NCI-H128 (cell line): ENCODE data around the gene SCN3B.
A peak's percentile ranks its signal among the peaks of the same experiment; 100 is the strongest.

Source experiments
- DNase-seq: peaks from one replicate; lab custom pipeline; 2025; ENCODE audit not compliant: unreplicated experiment; lab: John Stamatoyannopoulos, UW

SCN3B gene

DNA sequence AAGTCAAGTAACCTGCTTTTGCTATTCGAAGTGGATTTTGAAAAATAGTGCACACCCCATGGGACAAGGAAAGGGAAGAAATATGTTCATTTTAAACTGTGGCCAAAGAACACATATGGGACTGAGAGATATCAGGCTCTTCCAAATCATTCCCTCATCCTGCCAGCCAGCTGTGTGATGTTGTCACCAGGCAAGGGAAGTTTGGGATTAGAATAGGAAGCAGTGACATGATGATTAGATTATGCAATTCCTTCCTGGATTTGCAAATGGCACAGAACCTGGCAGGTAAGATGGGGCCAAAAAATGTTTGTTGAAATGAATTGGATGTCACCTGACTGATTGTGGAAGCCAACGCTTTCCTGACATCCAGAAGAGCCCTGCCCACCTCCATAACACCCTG, 4.9 kb upstream of the SCN3B start:
- no peak for DNase-seq

DNA sequence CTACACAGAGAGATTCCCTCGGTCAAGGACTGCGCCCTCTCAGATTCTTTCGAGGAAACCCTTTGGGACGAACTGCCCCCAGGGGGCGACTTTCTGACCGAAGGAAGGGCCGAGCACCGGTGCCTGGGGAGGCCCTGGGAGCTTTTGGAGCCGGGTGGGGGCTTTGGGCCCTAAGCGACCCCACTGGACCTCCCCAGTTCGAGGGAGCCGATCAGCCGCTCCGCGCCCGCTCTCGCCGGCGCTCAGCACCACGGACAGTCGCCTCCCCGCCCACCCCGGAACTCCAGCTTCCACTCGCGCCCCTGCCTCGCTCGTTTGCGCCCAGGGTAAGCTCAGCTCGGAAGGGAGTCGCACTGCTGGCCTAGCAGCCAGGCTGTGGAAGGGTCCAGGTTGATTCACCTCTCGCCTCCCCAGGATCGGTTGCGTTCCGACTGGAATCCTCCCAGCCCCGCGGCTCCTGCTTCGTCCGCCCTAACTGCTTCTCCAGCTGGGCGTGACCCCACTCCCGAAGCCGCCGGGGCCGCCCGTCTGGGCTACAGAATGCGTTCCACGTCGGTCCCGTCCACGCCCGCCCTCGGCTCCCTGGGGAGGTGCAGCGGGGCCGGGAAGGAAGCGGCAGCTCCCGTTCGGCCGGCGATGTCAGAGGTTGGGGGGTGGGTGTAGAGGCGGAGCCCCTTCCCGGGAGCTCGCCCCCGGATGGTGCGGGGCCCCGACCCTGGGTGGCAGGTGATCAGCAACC, 428 bp downstream of the SCN3B start:
- no peak for DNase-seq

DNA sequence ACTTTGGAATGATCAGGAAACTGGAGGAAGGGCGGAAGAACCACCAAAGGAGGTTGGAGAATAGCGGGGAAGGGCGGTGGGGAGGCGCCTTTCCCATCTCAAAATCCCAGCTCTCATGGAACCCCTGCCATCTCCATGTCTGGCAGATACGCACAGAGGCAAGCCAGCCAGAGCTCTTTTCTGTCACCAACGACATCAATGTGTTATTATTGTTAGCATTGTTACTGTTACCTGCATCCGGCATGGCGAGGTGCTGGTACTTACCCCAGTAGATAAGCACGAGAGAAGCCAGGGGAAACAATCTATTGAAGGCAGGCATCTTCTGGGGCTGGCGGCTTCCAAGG, 969 bp downstream of the SCN3B start:
- DNase-seq, result no peak

DNA sequence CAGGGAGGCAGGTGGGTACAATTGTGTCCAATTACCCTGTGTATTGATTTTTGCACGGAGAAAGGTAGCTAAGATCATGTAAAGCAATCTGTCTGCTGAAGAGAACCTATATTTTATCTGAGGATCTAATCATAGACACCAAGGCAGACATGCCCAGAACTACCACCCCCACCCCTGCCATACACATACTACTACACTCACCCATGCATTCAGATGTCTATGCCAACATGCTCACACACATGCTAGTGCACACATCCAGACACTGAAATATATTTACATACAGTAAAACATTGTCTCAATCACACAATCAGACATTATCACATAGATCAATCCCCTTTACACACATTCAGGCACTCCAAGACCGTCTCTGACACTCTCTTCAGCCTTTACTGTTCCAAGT, 1.8 kb downstream of the SCN3B start:
- no peak for DNase-seq

GRCh38 chr11:123650901-123651300, 3.5 kb downstream of the SCN3B start:
- DNase-seq, result no peak

- DNase-seq, result no peak
Observed at GRCh38 chr11:123645286-123645975, 9.0 kb downstream of the SCN3B start.

DNA sequence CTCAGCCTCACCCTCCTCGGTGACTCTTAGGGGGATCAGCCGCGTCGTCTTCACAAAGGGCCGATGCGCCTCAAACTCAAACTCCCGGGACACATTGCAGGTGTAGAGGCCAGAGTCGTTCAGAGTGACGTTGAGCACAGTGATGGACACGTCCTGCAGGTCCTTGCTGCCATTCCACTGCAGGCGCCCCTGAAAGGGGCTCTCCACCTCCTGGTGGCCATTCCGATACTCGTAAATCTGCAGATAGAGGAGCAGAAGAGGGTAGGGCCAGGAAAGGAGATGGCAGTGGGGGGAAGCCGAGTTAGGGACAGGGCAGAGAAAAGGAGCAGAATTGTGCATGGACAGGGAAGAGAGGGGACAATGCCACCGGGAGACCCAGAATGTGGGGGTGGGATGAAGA, 12.0 kb downstream of the SCN3B start:
- DNase-seq, result no peak

- DNase-seq, result no peak
Observed at GRCh38 chr11:123641495-123641840, 13.0 kb downstream of the SCN3B start.

- peak; percentile 7 for DNase-seq
Observed at GRCh38 chr11:123640677-123641494, 13.5 kb downstream of the SCN3B start.

- DNase-seq, result no peak
Observed at GRCh38 chr11:123640029-123640428, 14.4 kb downstream of the SCN3B start.

DNA sequence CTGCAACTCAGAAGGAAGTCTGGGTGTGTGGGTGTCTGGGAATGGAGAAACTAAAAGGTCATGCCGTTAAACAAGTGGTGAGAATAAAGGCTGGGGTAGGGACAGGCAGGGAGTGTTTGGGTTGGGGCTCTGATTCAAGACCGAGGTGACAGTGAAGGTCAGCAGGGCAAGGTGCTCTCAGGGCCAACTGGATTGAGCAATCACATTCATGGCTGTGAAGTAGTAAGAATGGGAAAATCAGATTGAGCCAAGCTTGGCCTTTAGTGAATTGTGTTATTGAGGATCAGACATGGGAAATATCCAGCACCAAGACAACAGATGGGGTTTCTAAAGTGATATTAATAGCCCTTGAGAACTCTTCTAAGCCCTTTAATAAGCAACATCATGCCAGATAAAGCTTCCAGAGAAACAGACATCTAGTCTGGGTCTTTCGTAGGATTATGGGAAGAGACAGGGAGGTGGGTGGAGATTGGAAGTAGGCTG, 24.3 kb downstream of the SCN3B start:
- no peak for DNase-seq

DNA sequence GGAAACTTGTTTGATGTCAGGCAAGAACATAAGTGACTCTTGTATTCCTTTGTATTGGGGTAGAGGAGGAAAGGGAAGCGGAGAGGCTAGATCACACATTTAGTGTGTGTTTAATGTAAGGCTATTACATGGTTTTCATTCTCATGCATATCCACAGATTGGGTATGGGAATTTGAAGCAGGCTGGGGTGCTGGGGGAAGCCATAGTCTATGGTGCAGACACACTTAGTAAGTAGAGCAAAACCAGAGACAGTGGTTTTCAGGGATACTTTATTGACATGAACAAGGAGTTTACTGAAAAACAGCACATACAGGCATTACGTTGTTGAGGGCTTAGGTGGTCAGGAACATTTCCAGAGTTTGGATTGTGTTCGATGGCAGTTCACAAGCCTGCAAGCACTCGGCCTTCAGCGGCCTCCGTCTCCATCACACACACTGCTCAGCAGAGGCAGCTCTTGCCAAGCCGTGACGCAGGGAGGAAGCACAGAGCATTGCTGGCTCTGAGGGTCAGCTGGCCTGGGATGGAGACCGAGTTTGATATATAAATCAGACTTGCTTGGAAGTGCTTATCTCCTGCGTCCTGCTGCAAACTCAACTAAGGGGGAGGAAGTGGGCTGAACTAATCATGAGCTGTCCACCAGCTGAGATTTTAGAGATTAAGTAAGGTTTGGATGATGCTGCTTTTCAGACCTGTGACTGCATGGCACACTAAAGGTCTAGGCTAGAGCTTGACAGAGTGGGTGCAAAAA, 25.3 kb downstream of the SCN3B start:
- no peak for DNase-seq

GRCh38 chr11:123624974-123625373, 29.4 kb downstream of the SCN3B start:
- DNase-seq, result no peak

- DNase-seq, result no peak
Observed at GRCh38 chr11:123622576-123622975, 31.8 kb downstream of the SCN3B start.

DNA sequence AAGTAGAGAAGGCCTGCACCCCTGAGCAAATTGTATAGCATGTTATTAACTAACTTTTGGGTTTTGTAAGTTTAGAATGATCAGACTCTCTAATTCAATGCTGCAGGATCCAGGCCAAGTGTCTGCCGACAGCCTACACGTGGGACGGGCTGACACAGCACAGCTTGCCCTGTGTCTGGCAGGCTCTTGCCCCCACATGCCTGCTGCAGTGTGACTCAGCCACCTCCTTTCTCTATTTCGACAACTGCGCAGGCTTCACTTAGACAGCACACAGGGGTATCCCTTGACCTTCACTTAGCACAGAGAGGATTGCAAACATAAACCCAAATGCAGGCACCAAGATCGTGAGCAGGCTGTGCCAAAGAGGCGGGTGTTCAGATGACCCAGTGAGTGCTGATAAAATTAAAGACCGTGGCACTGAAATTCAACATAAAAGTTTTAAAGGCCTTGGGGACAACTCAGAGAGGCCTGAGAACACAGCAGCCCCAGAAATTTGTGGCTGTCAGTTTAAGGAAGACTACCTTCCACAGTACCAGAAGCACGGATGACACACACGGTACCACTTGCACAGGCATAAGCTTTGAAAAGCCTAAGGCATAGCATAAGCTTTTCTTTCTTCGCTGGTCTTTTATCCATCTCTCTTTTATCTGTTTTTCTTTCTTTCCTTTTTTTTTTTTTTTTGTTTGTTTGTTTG, 37.8 kb downstream of the SCN3B start:
- DNase-seq, result no peak

DNA sequence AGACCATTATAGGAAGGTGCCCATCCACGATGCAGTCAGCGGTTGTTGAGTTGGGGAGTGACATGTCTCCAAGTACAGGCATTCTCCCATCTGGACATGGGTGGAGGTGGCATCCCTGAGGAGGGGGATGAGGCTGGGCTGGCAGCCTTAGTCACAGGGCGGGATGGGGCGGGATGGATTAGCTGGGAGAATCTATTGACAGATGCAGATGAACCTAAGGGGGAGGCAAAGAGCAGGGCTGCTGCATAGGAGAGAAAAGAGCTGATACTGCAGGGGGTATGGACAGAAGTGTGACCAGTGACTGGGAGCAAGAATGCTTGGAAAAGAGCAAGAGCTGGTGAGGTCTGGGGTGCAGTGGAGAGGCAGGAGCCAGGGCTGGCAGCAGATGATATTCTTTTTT, 42.7 kb downstream of the SCN3B start:
- DNase-seq, result no peak

GRCh38 chr11:123608945-123609344, 45.5 kb downstream of the SCN3B start:
- DNase-seq, result no peak

DNA sequence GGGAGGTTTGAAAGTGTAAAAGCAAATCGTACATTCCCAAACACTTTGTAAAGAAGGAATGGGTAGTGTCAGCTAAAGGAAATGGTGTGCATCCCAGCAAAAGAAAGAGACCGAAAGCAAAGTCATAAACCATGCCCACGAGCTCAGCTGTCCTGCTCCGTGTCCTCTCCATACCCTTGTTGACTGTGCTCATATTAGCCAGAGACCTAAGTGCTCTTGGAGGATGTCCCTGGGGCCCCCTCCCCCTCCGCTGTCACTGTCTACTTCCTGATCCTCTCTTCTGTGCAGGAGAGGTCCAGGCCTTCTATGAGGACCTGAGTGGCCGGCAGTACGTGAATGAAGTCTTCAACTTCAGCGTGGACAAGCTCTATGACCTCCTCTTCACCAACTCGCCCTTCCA, 46.1 kb downstream of the SCN3B start:
- DNase-seq, result no peak

DNA sequence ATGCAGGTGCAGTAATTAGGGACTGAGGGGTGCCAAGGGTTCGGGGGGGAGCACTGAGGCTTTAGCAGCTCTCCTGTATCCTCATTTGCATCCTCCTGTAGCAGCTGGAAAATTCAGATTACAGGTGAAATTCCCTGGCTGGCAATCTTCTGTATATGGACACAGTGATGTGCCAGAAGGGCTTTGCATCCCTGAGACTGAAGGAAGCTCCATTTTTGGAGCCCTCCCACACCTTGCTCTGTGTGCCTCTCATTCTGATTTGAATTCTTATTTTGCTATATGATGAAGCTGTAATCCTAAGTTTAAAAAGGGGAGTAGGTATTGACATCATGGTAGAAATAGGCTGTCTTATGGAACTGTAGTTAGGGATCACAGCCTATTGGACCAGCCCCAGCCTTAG, 46.6 kb downstream of the SCN3B start:
- no peak for DNase-seq

GRCh38 chr11:123603666-123604065, 50.8 kb downstream of the SCN3B start:
- no peak for DNase-seq

DNA sequence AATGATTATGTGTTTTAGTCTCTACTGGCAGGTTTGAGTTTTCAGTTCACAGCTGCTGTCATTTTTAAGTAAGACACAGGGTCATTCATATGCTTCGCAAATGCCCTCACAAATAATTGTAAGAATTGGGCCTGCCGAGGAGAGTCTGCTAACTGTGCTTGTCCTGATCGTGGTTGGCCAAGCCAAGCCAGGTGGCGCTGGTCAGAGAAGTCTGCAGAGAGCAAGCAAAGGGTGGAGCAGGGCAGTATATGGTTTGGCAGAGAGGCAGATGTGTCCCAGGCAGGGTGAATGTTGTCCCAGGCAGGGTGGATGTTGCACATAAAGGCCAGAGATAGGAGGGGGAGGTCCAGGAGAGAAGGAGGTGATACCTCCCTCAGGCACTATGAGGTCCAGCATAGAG, 52.7 kb downstream of the SCN3B start:
- DNase-seq, result no peak
